Endothelial cell (in vitro differentiated cells): ENCODE measurements around the gene DRAXIN. TPM values are rescaled to one million over a fixed set of nuclear protein-coding genes. Genes with fewer than 3 reads are reported as not detected.

Source experiments
- DNase-seq: peaks from one replicate; pipeline ENCODE4 v3.0.0; 2021; ENCODE audit warnings: low spot score
- H3K27ac Mint-ChIP-seq: one replicate; pipeline ENCODE4 v1.8.0; 2021; ENCODE audit warnings: mixed read lengths, inconsistent platforms; ENCODE audit not compliant: unreplicated experiment
- H3K27me3 Mint-ChIP-seq: one replicate; pipeline ENCODE4 v1.8.0; 2021; ENCODE audit warnings: mild to moderate bottlenecking, moderate library complexity, mixed read lengths, inconsistent platforms; ENCODE audit not compliant: unreplicated experiment
- H3K36me3 Mint-ChIP-seq: one replicate; pipeline ENCODE4 v1.8.0; 2021; ENCODE audit warnings: mild to moderate bottlenecking, low read depth, mixed read lengths, inconsistent platforms; ENCODE audit not compliant: unreplicated experiment
- H3K4me1 Mint-ChIP-seq: one replicate; pipeline ENCODE4 v1.8.0; 2021; ENCODE audit warnings: mild to moderate bottlenecking, mixed read lengths, inconsistent platforms; ENCODE audit not compliant: unreplicated experiment
- H3K4me3 Mint-ChIP-seq: one replicate; pipeline ENCODE4 v1.8.0; 2021; ENCODE audit warnings: mild to moderate bottlenecking, mixed read lengths, inconsistent platforms; ENCODE audit not compliant: unreplicated experiment
- H3K9me3 Mint-ChIP-seq: one replicate; pipeline ENCODE4 v1.8.0; 2021; ENCODE audit warnings: mixed read lengths, inconsistent platforms; ENCODE audit not compliant: unreplicated experiment
- total RNA-seq: library from RNA; stranded (reverse); fragmentation: NEBNext Ultra II Directional; extraction: Animal tissue kit (Norgen Biotek cat#: 25700); gene quantifications from one replicate; pipeline ENCODE4 v1.2.1, GENCODE V29; 2021; ENCODE audit not compliant: unreplicated experiment
- TF ChIP-seq, protein P1 (sequence below): fragments of 200-600 bp; sonication (generic); IDR thresholded peaks from one replicate; pipeline ENCODE4 v1.5.0; 2021; ENCODE audit warnings: antibody characterized with exemption; ENCODE audit not compliant: unreplicated experiment

DRAXIN gene
- total RNA-seq, 1 donor from 2014 or later: 0.46 TPM

DNA sequence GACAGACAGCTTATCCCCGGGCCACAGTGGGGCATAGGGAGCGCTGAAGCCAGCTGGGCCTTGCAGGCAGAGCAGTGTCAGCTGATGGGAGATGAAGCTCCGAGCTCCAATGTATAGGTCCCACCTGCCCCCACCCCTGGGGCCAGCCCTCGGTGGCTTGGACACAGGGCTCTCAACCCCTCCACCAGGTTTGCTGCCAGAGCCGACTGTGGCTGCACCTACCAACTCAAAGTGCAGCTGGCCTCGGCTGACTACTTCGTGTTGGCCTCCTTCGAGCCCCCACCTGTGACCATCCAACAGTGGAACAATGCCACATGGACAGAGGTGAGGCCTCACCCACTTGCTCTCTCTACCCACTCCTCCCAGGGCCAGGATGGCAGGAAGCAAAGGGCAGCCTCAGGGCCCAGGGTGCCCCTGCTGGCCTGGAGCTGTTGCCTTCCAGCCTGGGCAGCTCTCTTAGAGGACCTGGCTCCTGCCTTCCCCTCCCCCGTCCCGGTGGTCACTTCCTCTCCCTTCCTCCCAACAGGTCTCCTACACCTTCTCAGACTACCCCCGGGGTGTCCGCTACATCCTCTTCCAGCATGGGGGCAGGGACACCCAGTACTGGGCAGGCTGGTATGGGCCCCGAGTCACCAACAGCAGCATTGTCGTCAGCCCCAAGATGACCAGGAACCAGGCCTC lies 18.3 kb upstream of the DRAXIN start:
- DNase-seq: no peak
- TF ChIP-seq, protein P1, sequence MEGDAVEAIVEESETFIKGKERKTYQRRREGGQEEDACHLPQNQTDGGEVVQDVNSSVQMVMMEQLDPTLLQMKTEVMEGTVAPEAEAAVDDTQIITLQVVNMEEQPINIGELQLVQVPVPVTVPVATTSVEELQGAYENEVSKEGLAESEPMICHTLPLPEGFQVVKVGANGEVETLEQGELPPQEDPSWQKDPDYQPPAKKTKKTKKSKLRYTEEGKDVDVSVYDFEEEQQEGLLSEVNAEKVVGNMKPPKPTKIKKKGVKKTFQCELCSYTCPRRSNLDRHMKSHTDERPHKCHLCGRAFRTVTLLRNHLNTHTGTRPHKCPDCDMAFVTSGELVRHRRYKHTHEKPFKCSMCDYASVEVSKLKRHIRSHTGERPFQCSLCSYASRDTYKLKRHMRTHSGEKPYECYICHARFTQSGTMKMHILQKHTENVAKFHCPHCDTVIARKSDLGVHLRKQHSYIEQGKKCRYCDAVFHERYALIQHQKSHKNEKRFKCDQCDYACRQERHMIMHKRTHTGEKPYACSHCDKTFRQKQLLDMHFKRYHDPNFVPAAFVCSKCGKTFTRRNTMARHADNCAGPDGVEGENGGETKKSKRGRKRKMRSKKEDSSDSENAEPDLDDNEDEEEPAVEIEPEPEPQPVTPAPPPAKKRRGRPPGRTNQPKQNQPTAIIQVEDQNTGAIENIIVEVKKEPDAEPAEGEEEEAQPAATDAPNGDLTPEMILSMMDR: no peak
- Mint-ChIP-seq H3K9me3 (no peaks in the 10 kb centered on the region), H3K4me3 (no peak overlapping the region), H3K36me3 (peaks cover 4% of the 10 kb centered on the region), H3K4me1 (no peaks in the 10 kb centered on the region), H3K27me3 (no peaks in the 10 kb centered on the region), H3K27ac (no peak overlapping the region)

DNA sequence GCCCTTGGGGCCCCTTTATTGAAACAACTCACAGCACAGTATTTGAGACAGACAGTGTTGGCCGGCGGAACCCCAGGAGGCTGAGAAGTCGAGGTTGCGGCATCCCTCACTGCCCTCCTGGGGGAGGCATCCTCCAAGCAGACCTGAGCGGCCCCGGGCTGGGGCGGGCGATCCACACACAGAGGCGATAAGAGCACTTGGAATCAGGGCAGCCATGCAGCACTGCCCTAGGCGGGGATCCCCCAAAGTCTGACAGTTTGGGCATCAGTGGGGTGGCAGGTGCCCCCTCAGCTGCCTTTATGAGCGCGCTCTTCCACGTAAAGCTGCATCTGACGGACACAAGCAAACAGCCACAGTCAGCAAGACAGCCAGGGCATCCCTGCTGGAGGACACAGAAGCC lies 17.0 kb upstream of the DRAXIN start:
- no peaks in the 10 kb centered on the region for H3K9me3 Mint-ChIP-seq
- peaks cover 4% of the 10 kb centered on the region for H3K36me3 Mint-ChIP-seq
- no peak overlapping the region for H3K27ac Mint-ChIP-seq
- peaks cover 2% of the 10 kb centered on the region for H3K27me3 Mint-ChIP-seq
- no peak for DNase-seq
- H3K4me1 Mint-ChIP-seq: no peaks in the 10 kb centered on the region
- TF ChIP-seq, protein P1: no peak
- H3K4me3 Mint-ChIP-seq: no peak overlapping the region

DNA sequence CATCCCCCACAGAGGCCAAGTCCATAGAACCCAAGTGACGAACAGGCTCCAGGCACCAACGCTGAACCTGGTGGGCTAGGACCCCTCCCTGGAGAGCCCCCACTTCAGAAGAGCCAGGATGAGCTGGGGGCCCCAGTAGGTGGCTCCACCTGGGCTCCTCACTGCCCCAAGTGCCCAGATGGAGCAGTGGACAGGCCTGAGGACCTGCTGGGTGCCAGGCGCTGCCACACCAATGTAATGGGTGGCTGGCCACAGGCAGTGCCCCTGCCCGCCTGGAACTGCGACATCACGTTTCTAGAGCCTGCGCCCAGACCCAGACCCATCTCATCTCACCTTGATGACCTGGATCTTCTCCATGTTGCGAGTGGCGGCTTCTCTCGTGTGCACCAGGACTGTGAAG lies 16.2 kb upstream of the DRAXIN start:
- H3K27ac Mint-ChIP-seq: no peak overlapping the region
- H3K4me3 Mint-ChIP-seq: no peak overlapping the region
- TF ChIP-seq, protein P1: no peak
- H3K9me3 Mint-ChIP-seq: no peaks in the 10 kb centered on the region
- H3K4me1 Mint-ChIP-seq: no peaks in the 10 kb centered on the region
- peaks cover 6% of the 10 kb centered on the region for H3K27me3 Mint-ChIP-seq
- no peak for DNase-seq
- peaks cover 4% of the 10 kb centered on the region for H3K36me3 Mint-ChIP-seq

DNA sequence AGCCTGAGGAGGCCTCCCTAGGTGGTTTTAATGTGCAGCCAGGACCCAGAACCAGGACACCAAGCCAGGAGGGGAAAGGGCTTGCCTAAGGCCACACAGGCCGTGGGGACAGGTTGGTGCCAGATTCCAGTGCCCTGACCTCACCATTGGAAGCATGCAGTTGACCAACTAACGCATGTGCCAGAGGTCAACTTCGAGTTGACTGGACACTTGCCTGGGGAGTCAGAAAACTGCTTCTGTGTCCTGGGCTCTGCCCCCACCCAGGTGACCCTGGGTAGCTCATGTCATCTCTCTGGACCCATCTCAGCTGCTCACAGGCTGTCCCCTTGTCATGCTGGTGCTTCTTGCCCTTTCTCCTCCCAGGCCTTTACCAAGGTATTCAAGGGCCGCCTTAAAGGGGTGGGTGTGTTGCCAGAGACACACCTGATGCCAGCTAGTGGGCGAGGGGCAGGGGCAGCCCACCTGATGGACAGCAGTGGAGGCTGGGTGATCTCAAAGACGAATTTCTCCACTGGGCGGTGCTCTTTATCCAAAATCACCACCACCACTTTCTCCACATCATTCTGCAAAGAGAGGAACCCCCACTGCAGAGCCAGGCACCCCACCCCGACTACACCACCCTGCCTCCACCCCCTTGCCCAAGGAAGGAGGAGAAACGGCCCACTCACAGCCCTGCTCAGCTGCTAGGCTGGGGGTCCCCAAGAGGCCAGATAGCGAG lies 15.0 kb upstream of the DRAXIN start:
- Mint-ChIP-seq H3K36me3 (peaks cover 4% of the 10 kb centered on the region), H3K4me3 (no peak overlapping the region), H3K4me1 (peaks cover under 1% of the 10 kb centered on the region), H3K27ac (no peak overlapping the region), H3K9me3 (no peaks in the 10 kb centered on the region), H3K27me3 (peaks cover 6% of the 10 kb centered on the region)
- TF ChIP-seq, protein P1: no peak
- no peak for DNase-seq

DNA sequence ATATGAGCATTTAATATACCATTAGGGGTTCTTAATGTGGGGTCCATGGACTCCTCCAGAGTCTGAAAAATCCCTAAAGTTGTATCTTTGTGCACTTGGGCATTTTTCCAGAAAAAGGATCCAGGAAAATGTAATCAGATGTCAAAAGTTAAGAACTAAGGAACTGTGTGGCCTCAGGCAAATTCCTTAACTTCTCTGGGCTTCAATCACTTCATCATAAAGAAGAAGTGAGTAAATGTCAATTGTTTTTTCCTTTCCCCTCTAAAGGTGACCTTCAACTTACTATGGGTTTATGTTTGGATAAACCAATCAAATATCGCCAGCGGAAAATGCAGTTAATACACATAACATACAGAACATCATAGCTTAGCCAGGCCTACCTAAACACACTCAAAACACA lies 13.1 kb upstream of the DRAXIN start:
- TF ChIP-seq, protein P1: no peak
- H3K4me3 Mint-ChIP-seq: no peak overlapping the region
- H3K9me3 Mint-ChIP-seq: no peaks in the 10 kb centered on the region
- DNase-seq: no peak
- peaks cover 8% of the 10 kb centered on the region for H3K27me3 Mint-ChIP-seq
- H3K4me1 Mint-ChIP-seq: peaks cover 2% of the 10 kb centered on the region
- peaks cover 4% of the 10 kb centered on the region for H3K36me3 Mint-ChIP-seq
- no peak overlapping the region for H3K27ac Mint-ChIP-seq
